HCT116 (cell line): ENCODE measurements around the gene RANBP17.

ENCODE experiments used
- CEBPB ChIP-seq: IDR thresholded peaks from 2 replicates; pipeline ENCODE4 v1.6.1; 2012; ENCODE audit warnings: low read depth
- CTCF ChIP-seq, 3 experiments: fragments of 200-600 bp in 1 of 3; sonication (generic) in 1 of 3; IDR thresholded peaks in 2 of 3; conservative IDR thresholded peaks in 1 of 3; 2 replicates each; pipeline ENCODE4 v1.5.1; 2012 to 2017; ENCODE audit warnings: low read depth in 2 of 3, low read length in 2 of 3, antibody characterized with exemption in 1 of 3, borderline replicate concordance in 1 of 3, control low read depth in 1 of 3, mild to moderate bottlenecking in 1 of 3, mixed read lengths in 1 of 3, mixed run types in 1 of 3, moderate library complexity in 1 of 3; ENCODE audit not compliant: insufficient read depth in 1 of 3
- EGR1 ChIP-seq: IDR thresholded peaks from 2 replicates; pipeline ENCODE4 v1.6.1; 2012; ENCODE audit warnings: low read depth
- EZH2 ChIP-seq: fragments of 200-600 bp; sonication (generic); IDR thresholded peaks from 2 replicates; pipeline ENCODE4 v1.6.1; 2017; ENCODE audit warnings: antibody characterized with exemption, mixed run types
- EZH2phosphoT487 ChIP-seq: fragments of 200-600 bp; IDR thresholded peaks from 2 replicates; pipeline ENCODE4 v1.6.1; 2018; ENCODE audit warnings: antibody characterized with exemption, borderline replicate concordance
- POLR2A ChIP-seq: IDR thresholded peaks from 2 replicates; pipeline ENCODE4 v1.7.0; 2011; ENCODE audit warnings: borderline replicate concordance; ENCODE audit not compliant: insufficient read depth, insufficient read length; ENCODE audit errors: extremely low read depth
- SRF ChIP-seq: IDR thresholded peaks from 2 replicates; pipeline ENCODE4 v1.6.1; 2012; ENCODE audit warnings: low read depth
- ZFX ChIP-seq: fragments of 450-650 bp; IDR thresholded peaks from 2 replicates; pipeline ENCODE4 v1.6.1; 2017
- ZNF274 ChIP-seq: fragments of 200-500 bp; sonication (Bioruptor generic); IDR thresholded peaks from 2 replicates; pipeline ENCODE4 v1.6.1; 2014; ENCODE audit warnings: mild to moderate bottlenecking, low read depth, low read length, inconsistent platforms

GRCh38 chr5:171123417-171123816 lies 261.6 kb downstream of the RANBP17 start:
- no peak for TF ChIP-seq EZH2phosphoT487
- no peak for TF ChIP-seq CEBPB
- TF ChIP-seq CTCF (IDR thresholded peaks at IDR 0.05 in 2 of 3, conservative IDR thresholded peaks at IDR 0.05 in 1 of 3; ENCODE audit: borderline replicate concordance in 1 of 3, insufficient read depth in 1 of 3, low read depth in 2 of 3, low read length in 2 of 3), result no peak
- TF ChIP-seq SRF, result no peak
- no peak for TF ChIP-seq EGR1
- TF ChIP-seq ZNF274, result no peak
- no peak for TF ChIP-seq ZFX
- TF ChIP-seq POLR2A, result no peak
- TF ChIP-seq EZH2, result no peak
